DND-41 (cell line): ENCODE results near the gene SLC12A5.
"Not testable (repeated sequence)": the region's sequence is repeated elsewhere in the genome, so short reads cannot be mapped to it uniquely, and the experiment has no call there.

Source experiments
- ATAC-seq: fragments of 200-7000 bp; cut with Tn5 transposase; 3 replicates; pipeline ENCODE4 v1.9.1; 2021; ENCODE audit warnings: low read depth; ENCODE audit not compliant: insufficient read depth
- DNase-seq: peaks from one replicate; pipeline ENCODE4 v3.0.0-alpha.2; 2020
- H2AFZ ChIP-seq: 2 replicates; pipeline ENCODE4 v1.6.0; 2012; ENCODE audit warnings: low read depth, low read length
- H3K27ac ChIP-seq: 2 replicates; pipeline ENCODE4 v1.5.1; 2012; ENCODE audit warnings: low read length, inconsistent platforms
- H3K27me3 ChIP-seq: fragments of 200-600 bp; sonication (generic); 2 replicates; pipeline ENCODE4 v1.6.0; 2012; ENCODE audit warnings: low read length, mild to moderate bottlenecking, inconsistent platforms; ENCODE audit not compliant: insufficient read depth, poor library complexity
- H3K36me3 ChIP-seq: 2 replicates; pipeline ENCODE4 v1.5.1; 2012; ENCODE audit warnings: low read length, inconsistent platforms; ENCODE audit not compliant: insufficient read depth
- H3K4me1 ChIP-seq: 2 replicates; pipeline ENCODE4 v1.5.1; 2012; ENCODE audit warnings: mild to moderate bottlenecking, low read length; ENCODE audit not compliant: insufficient read depth
- H3K4me2 ChIP-seq: 2 replicates; pipeline ENCODE4 v1.6.0; 2012; ENCODE audit warnings: mild to moderate bottlenecking, moderate library complexity, low read length, inconsistent platforms; ENCODE audit not compliant: insufficient read depth
- H3K4me3 ChIP-seq, 2 experiments: fragments of 200-600 bp in 1 of 2; shearing (Covaris generic) in 1 of 2; 2 replicates each; pipeline ENCODE4 v1.5.1; 2012 to 2016; ENCODE audit warnings: inconsistent platforms in 2 of 2, low read length in 2 of 2, mild to moderate bottlenecking in 2 of 2, low read depth in 1 of 2, moderate library complexity in 1 of 2
- H3K79me2 ChIP-seq: 2 replicates; pipeline ENCODE4 v1.6.0; 2012; ENCODE audit warnings: low read length, inconsistent platforms; ENCODE audit not compliant: insufficient read depth
- H3K9ac ChIP-seq: 2 replicates; pipeline ENCODE4 v1.6.0; 2012; ENCODE audit warnings: low read depth, mild to moderate bottlenecking, inconsistent platforms, low read length, moderate library complexity
- H3K9me3 ChIP-seq: 2 replicates; pipeline ENCODE4 v1.5.1; 2012; ENCODE audit warnings: low read length, moderate library complexity, mild to moderate bottlenecking, inconsistent platforms; ENCODE audit not compliant: insufficient read depth, severe bottlenecking
- H4K20me1 ChIP-seq: 2 replicates; pipeline ENCODE4 v1.6.0; 2012; ENCODE audit warnings: low read length; ENCODE audit not compliant: insufficient read depth
- CTCF ChIP-seq: IDR thresholded peaks from 2 replicates; pipeline ENCODE4 v1.5.1; 2012; ENCODE audit warnings: borderline replicate concordance, low read length, moderate library complexity, mild to moderate bottlenecking; ENCODE audit not compliant: poor library complexity, severe bottlenecking; ENCODE audit errors: extremely low read depth
- EZH2 ChIP-seq: IDR thresholded peaks from 3 replicates; pipeline ENCODE4 v1.6.1; 2012; ENCODE audit warnings: borderline replicate concordance, low read depth, mild to moderate bottlenecking, moderate library complexity, low read length, inconsistent platforms; ENCODE audit not compliant: severe bottlenecking

Gene SLC12A5

GRCh38 chr20:46089417-46090388, 60.7 kb downstream of the SLC12A5 start, which contains the start of gene NCOA5:
TSS of gene NCOA5 (minus strand) at chr20:46089962. CDS start at chr20:46079424, 10,538 bp downstream.
- peaks cover 48% of the 10 kb centered on the region for H3K4me1 ChIP-seq
- H3K4me2 ChIP-seq, result peak within 1 kb of the TSS; percentile 87
- ATAC-seq (peak; percentile 83), DNase-seq (peak; percentile 98)
- H3K27me3 ChIP-seq, result no peaks in the 10 kb centered on the region
- peak within 1 kb of the TSS; percentile 99 for H3K27ac ChIP-seq
- H4K20me1 ChIP-seq, result peaks cover 46% of the 10 kb centered on the region
- peak within 1 kb of the TSS; percentile 84 for H2AFZ ChIP-seq
- H3K9ac ChIP-seq, result peak within 1 kb of the TSS; percentile 99
- TF ChIP-seq EZH2, result no peak
- peak; percentile 56 for TF ChIP-seq CTCF
- H3K9me3 ChIP-seq, result no peaks in the 10 kb centered on the region
- peak within 1 kb of the TSS; percentile 83 to 97 for H3K4me3 ChIP-seq
- H3K79me2 ChIP-seq, result peaks cover 50% of the 10 kb centered on the region
- H3K36me3 ChIP-seq, result peaks cover 18% of the 10 kb centered on the region

GRCh38 chr20:46091622-46092535, 62.9 kb downstream of the SLC12A5 start:
- H3K4me2 ChIP-seq, DNase-seq, H2AFZ ChIP-seq, H3K9me3 ChIP-seq, H3K27ac ChIP-seq, H3K4me3 ChIP-seq, H3K36me3 ChIP-seq, H3K27me3 ChIP-seq, ATAC-seq, H3K9ac ChIP-seq: not testable (repeated sequence)
- H3K4me1 ChIP-seq, result peaks cover 27% of the 10 kb centered on the region
- H4K20me1 ChIP-seq, result peaks cover 24% of the 10 kb centered on the region
- peaks cover 28% of the 10 kb centered on the region for H3K79me2 ChIP-seq

GRCh38 chr20:46093531-46093930, 64.5 kb downstream of the SLC12A5 start:
- no peaks in the 10 kb centered on the region; the same call in 1 of the 2 replicates for H3K36me3 ChIP-seq
- peaks cover 12% of the 10 kb centered on the region for H3K79me2 ChIP-seq
- H3K9me3 ChIP-seq, result no peaks in the 10 kb centered on the region
- ATAC-seq (no peak), DNase-seq (no peak)
- TF ChIP-seq CTCF (no peak), EZH2 (no peak)
- peaks cover 8% of the 10 kb centered on the region for H4K20me1 ChIP-seq
- H3K4me2 ChIP-seq, result no peak overlapping the region
- H3K27me3 ChIP-seq, result no peaks in the 10 kb centered on the region
- H2AFZ ChIP-seq, result no peak overlapping the region
- no peak overlapping the region for H3K27ac ChIP-seq
- H3K4me1 ChIP-seq, result peaks cover 11% of the 10 kb centered on the region
- H3K4me3 ChIP-seq, result no peak overlapping the region
- H3K9ac ChIP-seq, result no peak overlapping the region
